MM.1S (cell line): ENCODE results near the gene PKD2L1.

Experiments
- DNase-seq: peaks from one replicate; pipeline ENCODE4 v3.0.0-alpha.2; 2015
- H2AFZ ChIP-seq: fragments of 300-600 bp; sonication (generic); 2 replicates; pipeline ENCODE4 v1.6.0; 2016; ENCODE audit warnings: antibody characterized with exemption, low read length
- H3F3A ChIP-seq: fragments of 300-600 bp; sonication (generic); 2 replicates; pipeline ENCODE4 v1.6.1; 2016; ENCODE audit warnings: mild to moderate bottlenecking, antibody characterized with exemption, low read length, moderate library complexity, mixed read lengths; ENCODE audit not compliant: insufficient read depth
- H3K27ac ChIP-seq: fragments of 300-600 bp; sonication (generic); 2 replicates; pipeline ENCODE4 v1.5.1; 2016; ENCODE audit warnings: mild to moderate bottlenecking, low read length
- H3K27me3 ChIP-seq: fragments of 300-600 bp; sonication (generic); replicated peaks from 2 replicates; pipeline ENCODE4 v1.6.0; 2016; ENCODE audit warnings: low read length; ENCODE audit not compliant: insufficient read depth
- H3K36me3 ChIP-seq: fragments of 300-600 bp; sonication (generic); replicated peaks from 2 replicates; pipeline ENCODE4 v1.6.1; 2016; ENCODE audit warnings: mild to moderate bottlenecking, low read length, mixed read lengths; ENCODE audit not compliant: insufficient read depth
- H3K4me1 ChIP-seq: fragments of 300-600 bp; sonication (generic); 2 replicates; pipeline ENCODE4 v1.6.1; 2016; ENCODE audit warnings: low read length, mixed read lengths
- H3K4me2 ChIP-seq: fragments of 300-600 bp; sonication (generic); 2 replicates; pipeline ENCODE4 v1.6.0; 2016; ENCODE audit warnings: low read depth, low read length
- H3K4me3 ChIP-seq: fragments of 300-600 bp; sonication (generic); 2 replicates; pipeline ENCODE4 v1.5.1; 2016; ENCODE audit warnings: low read length, mixed read lengths
- H3K79me2 ChIP-seq: fragments of 300-600 bp; sonication (generic); 2 replicates; pipeline ENCODE4 v1.6.1; 2016; ENCODE audit warnings: mixed run types, low read length, mixed read lengths
- H3K9ac ChIP-seq: fragments of 300-600 bp; sonication (generic); 2 replicates; pipeline ENCODE4 v1.6.1; 2016; ENCODE audit warnings: low read length, mixed read lengths
- H3K9me2 ChIP-seq: fragments of 300-600 bp; sonication (generic); replicated peaks from 2 replicates; pipeline ENCODE4 v1.6.1; 2016; ENCODE audit warnings: mild to moderate bottlenecking, low read length, mixed read lengths; ENCODE audit not compliant: insufficient read depth
- H3K9me3 ChIP-seq: fragments of 300-600 bp; sonication (generic); replicated peaks from 2 replicates; pipeline ENCODE4 v1.6.1; 2016; ENCODE audit warnings: mild to moderate bottlenecking, low read length, mixed read lengths; ENCODE audit not compliant: insufficient read depth
- H4K20me1 ChIP-seq: fragments of 300-600 bp; sonication (generic); 2 replicates; pipeline ENCODE4 v1.6.1; 2016; ENCODE audit warnings: mild to moderate bottlenecking, low read length, moderate library complexity, mixed read lengths; ENCODE audit not compliant: insufficient read depth
- EZH2 ChIP-seq: fragments of 300-600 bp; sonication (generic); optimal IDR thresholded peaks from 2 replicates; pipeline ENCODE3; 2017; ENCODE audit warnings: low read depth, mild to moderate bottlenecking, antibody characterized with exemption, low read length, mixed read lengths
- EZH2phosphoT487 ChIP-seq: fragments of 300-600 bp; sonication (generic); IDR thresholded peaks from 2 replicates; pipeline ENCODE4 v1.6.1; 2018; ENCODE audit warnings: antibody characterized with exemption, low read length
- TF ChIP-seq, protein P1 (sequence below): fragments of 300-600 bp; sonication (generic); IDR thresholded peaks from 2 replicates; pipeline ENCODE4 v1.5.1; 2016; ENCODE audit warnings: antibody characterized with exemption, low read length, mixed read lengths

Gene PKD2L1

DNA sequence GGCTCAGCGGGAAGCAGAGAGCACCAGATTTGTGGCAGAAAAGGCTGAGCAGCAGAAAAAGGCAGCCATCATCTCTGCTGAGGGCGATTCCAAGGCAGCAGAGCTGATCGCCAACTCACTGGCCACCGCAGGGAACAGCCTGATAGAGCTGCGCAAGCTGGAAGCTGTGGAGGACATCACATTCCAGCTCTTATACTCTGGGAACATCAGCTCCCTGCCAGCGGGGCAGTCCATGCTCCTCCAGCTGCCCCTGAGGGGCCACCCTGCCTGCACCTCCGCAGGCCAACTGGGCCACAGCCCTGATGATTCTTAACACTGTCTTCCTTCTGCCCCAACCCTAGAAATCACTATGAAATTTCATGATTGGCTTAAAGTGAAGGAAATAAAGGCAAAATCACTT is 81.2 kb downstream of the PKD2L1 start:
- Histone ChIP-seq H3K4me2 (no peak overlapping the region), H3K9ac (no peak overlapping the region), H3F3A (no peaks in the 10 kb centered on the region), H3K9me2 (no peaks in the 10 kb centered on the region), H4K20me1 (no peaks in the 10 kb centered on the region), H3K36me3 (no peaks in the 10 kb centered on the region; the same call in 1 of the 2 replicates), H3K27me3 (no peaks in the 10 kb centered on the region), H3K9me3 (no peaks in the 10 kb centered on the region), H3K4me1 (no peaks in the 10 kb centered on the region), H3K27ac (no peak overlapping the region), H2AFZ (no peak overlapping the region), H3K4me3 (no peak overlapping the region), H3K79me2 (no peaks in the 10 kb centered on the region)
- no peak for TF ChIP-seq EZH2
- TF ChIP-seq, protein P1, sequence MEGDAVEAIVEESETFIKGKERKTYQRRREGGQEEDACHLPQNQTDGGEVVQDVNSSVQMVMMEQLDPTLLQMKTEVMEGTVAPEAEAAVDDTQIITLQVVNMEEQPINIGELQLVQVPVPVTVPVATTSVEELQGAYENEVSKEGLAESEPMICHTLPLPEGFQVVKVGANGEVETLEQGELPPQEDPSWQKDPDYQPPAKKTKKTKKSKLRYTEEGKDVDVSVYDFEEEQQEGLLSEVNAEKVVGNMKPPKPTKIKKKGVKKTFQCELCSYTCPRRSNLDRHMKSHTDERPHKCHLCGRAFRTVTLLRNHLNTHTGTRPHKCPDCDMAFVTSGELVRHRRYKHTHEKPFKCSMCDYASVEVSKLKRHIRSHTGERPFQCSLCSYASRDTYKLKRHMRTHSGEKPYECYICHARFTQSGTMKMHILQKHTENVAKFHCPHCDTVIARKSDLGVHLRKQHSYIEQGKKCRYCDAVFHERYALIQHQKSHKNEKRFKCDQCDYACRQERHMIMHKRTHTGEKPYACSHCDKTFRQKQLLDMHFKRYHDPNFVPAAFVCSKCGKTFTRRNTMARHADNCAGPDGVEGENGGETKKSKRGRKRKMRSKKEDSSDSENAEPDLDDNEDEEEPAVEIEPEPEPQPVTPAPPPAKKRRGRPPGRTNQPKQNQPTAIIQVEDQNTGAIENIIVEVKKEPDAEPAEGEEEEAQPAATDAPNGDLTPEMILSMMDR, result no peak
- no peak for TF ChIP-seq EZH2phosphoT487
- DNase-seq, result no peak

DNA sequence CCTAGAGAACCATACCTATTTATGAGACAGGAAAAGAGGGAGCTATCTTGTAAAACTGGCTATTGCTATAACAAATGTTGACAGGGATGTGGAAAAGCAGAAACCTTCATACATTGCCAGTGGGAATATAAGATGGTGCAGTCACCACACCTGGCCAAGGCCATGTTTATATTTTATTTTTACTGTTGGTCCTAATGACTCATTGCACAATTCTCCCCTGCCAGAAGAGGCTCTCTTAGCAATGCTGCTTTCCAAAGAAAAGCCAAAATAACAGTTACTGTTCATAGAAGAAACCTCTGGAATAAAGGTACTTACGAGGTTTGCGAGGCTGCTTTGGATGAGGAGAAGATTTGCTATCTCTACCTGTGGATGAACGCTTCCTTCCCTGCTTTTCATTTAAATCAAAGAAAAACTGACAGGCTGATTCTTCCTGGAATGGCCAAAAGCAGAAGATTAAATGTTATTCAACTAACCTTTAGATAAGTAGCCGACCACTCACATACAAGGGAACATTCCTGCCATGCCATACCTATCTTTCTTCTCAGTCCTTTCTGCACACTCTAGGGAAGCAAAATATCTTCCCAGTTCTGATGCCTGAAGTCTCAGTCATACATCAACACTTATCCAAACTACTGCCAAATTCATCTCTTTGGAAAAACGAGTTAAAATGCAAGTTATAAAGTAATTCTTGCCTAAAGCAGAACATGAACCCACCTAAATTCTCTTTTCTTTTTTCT is 84.4 kb downstream of the PKD2L1 start:
- no peaks in the 10 kb centered on the region for H3K27me3 ChIP-seq
- H3K4me2 ChIP-seq, result no peak overlapping the region
- H4K20me1 ChIP-seq, result no peaks in the 10 kb centered on the region
- H3K27ac ChIP-seq, result no peak overlapping the region
- H2AFZ ChIP-seq, result no peak overlapping the region
- no peaks in the 10 kb centered on the region for H3K4me1 ChIP-seq
- TF ChIP-seq, protein P1, result no peak
- TF ChIP-seq EZH2 (no peak), EZH2phosphoT487 (no peak)
- H3K9me3 ChIP-seq, result no peaks in the 10 kb centered on the region
- H3K4me3 ChIP-seq, result no peak overlapping the region
- H3K36me3 ChIP-seq, result no peaks in the 10 kb centered on the region; the same call in 1 of the 2 replicates
- H3K9me2 ChIP-seq, result no peaks in the 10 kb centered on the region
- H3F3A ChIP-seq, result no peaks in the 10 kb centered on the region
- DNase-seq, result no peak
- H3K9ac ChIP-seq, result no peak overlapping the region
- H3K79me2 ChIP-seq, result no peaks in the 10 kb centered on the region

DNA sequence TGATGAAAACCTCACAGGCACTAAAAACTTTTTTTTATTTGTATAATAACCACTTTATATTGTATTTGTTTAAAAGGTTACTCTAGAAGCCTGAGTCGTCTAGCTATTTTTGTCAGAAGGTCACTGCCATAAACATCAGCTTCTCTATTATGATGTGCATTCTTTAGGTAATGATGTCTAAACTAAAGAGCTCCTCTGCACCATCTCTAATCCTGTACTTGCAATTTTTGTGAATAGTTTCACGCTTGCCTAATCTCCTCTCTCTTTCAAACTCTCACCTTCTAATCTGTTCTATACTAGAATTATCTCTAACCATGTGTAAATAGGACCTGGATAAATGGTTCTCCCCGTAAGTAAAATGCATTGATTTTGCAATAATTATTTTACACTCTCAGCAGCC is 90.2 kb downstream of the PKD2L1 start:
- no peak overlapping the region for H3K27ac ChIP-seq
- H3K36me3 ChIP-seq, result peaks cover 3% of the 10 kb centered on the region; the same call in 1 of the 2 replicates
- H3F3A ChIP-seq, result no peaks in the 10 kb centered on the region
- no peaks in the 10 kb centered on the region for H3K9me3 ChIP-seq
- H3K79me2 ChIP-seq, result no peaks in the 10 kb centered on the region
- H3K4me2 ChIP-seq, result no peak overlapping the region
- no peak overlapping the region for H2AFZ ChIP-seq
- H3K4me1 ChIP-seq, result no peaks in the 10 kb centered on the region
- DNase-seq, result no peak
- no peaks in the 10 kb centered on the region for H4K20me1 ChIP-seq
- no peak overlapping the region for H3K4me3 ChIP-seq
- H3K27me3 ChIP-seq, result no peaks in the 10 kb centered on the region
- no peak overlapping the region for H3K9ac ChIP-seq
- TF ChIP-seq EZH2phosphoT487, result no peak
- H3K9me2 ChIP-seq, result no peaks in the 10 kb centered on the region

DNA sequence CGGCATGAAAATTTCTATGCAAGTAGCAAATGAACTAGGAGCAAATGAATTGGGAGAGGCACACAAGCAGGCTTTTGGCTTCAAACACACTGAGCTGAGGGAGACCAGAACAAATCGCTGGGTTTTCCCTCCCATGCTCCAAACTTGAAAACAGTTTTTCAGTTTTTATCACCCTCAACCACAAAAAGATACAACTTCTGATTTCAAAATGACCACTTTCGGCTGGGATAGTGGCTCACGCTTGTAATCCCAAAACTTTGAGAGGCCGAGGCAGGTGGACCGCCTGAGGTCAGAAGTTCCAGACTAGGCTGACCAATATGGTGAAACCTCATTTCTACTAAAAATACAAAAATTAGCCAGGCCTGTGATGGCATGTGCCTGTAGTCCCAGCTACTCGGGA is 91.6 kb downstream of the PKD2L1 start:
- DNase-seq, result no peak
- Histone ChIP-seq H3K9me3 (no peaks in the 10 kb centered on the region), H3K79me2 (no peaks in the 10 kb centered on the region), H3K27ac (no peak overlapping the region), H3K9ac (no peak overlapping the region), H3F3A (no peaks in the 10 kb centered on the region; the same call in 1 of the 2 replicates), H3K36me3 (peaks cover 3% of the 10 kb centered on the region; the same call in 1 of the 2 replicates), H3K4me2 (no peak overlapping the region), H3K4me3 (no peak overlapping the region), H4K20me1 (no peaks in the 10 kb centered on the region), H3K9me2 (no peaks in the 10 kb centered on the region), H3K27me3 (no peaks in the 10 kb centered on the region), H2AFZ (no peak overlapping the region), H3K4me1 (no peaks in the 10 kb centered on the region)
- TF ChIP-seq, protein P1, result no peak
- TF ChIP-seq EZH2, result no peak
- TF ChIP-seq EZH2phosphoT487, result no peak
